ENCODE results near the gene MYO10. TPM values are rescaled to one million over a fixed set of nuclear protein-coding genes. Genes with fewer than 3 reads are reported as not detected.

MYO10 gene
- total RNA-seq, 2 donors from 2014 or later: 24.7 to 77.0 TPM

DNA sequence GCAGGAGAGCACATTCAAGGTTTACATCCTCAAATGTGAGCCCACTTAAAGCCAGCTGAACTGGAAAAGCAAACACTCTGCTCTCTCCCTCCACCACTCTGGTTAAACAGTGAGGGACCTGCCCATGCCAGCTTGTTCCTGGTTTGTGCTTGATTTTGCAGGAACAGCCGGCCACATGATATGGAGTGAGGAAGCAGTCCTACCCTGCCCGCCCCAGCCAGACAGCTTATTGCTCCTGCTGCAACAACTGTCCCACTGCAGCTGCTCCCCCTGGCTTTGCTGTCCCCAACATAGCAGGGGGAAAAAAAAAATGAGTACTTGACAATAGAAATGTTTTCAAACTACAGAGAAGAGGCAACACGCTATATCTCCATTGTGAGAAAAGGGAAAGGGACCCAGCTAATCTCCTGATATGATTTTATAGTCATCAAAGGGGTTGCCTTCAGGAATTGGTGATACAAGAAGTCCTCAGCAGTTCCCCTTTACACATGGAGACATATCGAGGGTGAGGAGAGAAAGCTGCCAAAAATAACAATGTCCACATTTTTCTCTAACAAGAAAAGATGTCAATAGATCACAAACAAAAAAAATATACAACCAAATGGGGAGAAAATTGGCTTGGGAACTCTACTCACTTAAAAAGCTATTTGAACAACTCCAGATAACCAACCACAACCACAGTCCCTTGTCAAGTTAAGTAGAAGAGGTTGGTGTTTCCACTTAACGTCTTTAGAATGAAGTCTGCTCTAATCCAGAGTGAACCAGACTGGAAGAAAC, 4.6 kb downstream of the MYO10 start:
- peak; percentile 84 for DNase-seq (ENCODE audit: low spot score)
- no peaks in the 10 kb centered on the region for H3K9me3 ChIP-seq
- intact Hi-C loops (cut with DNase I): no loop called here
- TF ChIP-seq POLR2AphosphoS5 (IDR thresholded peaks at IDR 0.05) (peak; percentile 72), POLR2A (IDR thresholded peaks at IDR 0.05) (no peak)
- TF ChIP-seq, protein P1, sequence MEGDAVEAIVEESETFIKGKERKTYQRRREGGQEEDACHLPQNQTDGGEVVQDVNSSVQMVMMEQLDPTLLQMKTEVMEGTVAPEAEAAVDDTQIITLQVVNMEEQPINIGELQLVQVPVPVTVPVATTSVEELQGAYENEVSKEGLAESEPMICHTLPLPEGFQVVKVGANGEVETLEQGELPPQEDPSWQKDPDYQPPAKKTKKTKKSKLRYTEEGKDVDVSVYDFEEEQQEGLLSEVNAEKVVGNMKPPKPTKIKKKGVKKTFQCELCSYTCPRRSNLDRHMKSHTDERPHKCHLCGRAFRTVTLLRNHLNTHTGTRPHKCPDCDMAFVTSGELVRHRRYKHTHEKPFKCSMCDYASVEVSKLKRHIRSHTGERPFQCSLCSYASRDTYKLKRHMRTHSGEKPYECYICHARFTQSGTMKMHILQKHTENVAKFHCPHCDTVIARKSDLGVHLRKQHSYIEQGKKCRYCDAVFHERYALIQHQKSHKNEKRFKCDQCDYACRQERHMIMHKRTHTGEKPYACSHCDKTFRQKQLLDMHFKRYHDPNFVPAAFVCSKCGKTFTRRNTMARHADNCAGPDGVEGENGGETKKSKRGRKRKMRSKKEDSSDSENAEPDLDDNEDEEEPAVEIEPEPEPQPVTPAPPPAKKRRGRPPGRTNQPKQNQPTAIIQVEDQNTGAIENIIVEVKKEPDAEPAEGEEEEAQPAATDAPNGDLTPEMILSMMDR (IDR thresholded peaks at IDR 0.05): peak in 3 of 4 experiments; percentile 18 to 27 (median 20)
- H3K27ac ChIP-seq: peak overlapping the region in 1 of 2 donors; percentile 32
- 42% methylated on average over 5 of the region's 5 CpGs for WGBS
- H3K27me3 ChIP-seq (replicated peaks; ENCODE audit: insufficient read depth): no peaks in the 10 kb centered on the region
- no peak overlapping the region for H3K4me3 ChIP-seq
- no peaks in the 10 kb centered on the region for H3K36me3 ChIP-seq
- no peaks in the 10 kb centered on the region for H3K4me1 ChIP-seq (replicated peaks)

DNA sequence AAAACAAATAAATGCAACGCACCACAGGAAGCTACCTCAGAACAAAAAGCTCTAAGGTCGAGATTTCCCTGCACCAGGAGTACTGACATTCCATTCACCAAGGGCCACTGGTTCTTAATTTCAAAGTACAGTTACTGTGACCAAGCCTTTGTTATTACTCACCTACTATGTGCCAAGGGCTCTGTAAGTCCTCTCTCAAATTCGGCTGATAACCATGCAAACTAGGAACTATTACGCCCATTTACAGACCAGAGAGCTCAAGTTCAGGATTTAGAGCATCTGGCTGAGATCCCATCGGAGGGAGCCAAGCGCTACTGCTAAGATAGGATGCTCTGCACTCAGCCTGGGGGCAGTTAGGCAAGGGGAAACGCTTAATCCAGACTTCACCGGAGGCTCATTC, 5.6 kb downstream of the MYO10 start:
- intact Hi-C loops (cut with DNase I): no loop called here
- H3K27ac ChIP-seq: peak overlapping the region in 1 of 2 donors; percentile 32

DNA sequence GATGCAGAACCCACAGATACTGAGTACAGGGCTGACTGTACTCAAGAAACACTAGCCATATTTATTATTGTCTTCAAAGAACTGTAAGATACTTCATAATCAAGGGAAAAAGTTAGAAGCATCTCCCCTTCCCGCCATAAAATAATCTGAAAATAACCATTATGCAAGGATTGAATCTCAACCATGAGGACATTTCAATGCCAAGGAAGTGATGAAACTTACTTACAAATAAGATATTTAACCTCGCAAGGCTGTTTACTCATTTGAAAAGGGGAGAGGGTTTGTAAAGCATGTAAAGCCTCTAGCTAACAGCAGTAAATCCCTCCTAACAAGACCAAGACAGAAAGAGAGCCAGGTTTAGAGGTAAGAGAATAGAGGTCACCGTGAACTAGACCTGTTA, 6.3 kb downstream of the MYO10 start:
- no peaks in the 10 kb centered on the region for H3K27me3 ChIP-seq (replicated peaks; ENCODE audit: insufficient read depth)
- intact Hi-C loops (cut with DNase I): no loop called here
- no peak for DNase-seq (ENCODE audit: low spot score)
- no peak overlapping the region for H3K27ac ChIP-seq
- H3K36me3 ChIP-seq: no peaks in the 10 kb centered on the region
- TF ChIP-seq POLR2AphosphoS5 (IDR thresholded peaks at IDR 0.05) (no peak), POLR2A (IDR thresholded peaks at IDR 0.05) (no peak)
- TF ChIP-seq, protein P1 (IDR thresholded peaks at IDR 0.05): no peak
- 80% methylated on average over 3 of the region's 3 CpGs for WGBS
- H3K4me3 ChIP-seq: no peak overlapping the region
- H3K9me3 ChIP-seq: no peaks in the 10 kb centered on the region
- no peaks in the 10 kb centered on the region for H3K4me1 ChIP-seq (replicated peaks)

More for the DNA sequence above, 5.6 kb downstream of the MYO10 start:
- Histone ChIP-seq H3K9me3 (no peaks in the 10 kb centered on the region), H3K4me3 (no peak overlapping the region), H3K36me3 (no peaks in the 10 kb centered on the region), H3K4me1 (replicated peaks) (no peaks in the 10 kb centered on the region), H3K27me3 (replicated peaks; ENCODE audit: insufficient read depth) (no peaks in the 10 kb centered on the region)
- TF ChIP-seq POLR2A (IDR thresholded peaks at IDR 0.05) (no peak), POLR2AphosphoS5 (IDR thresholded peaks at IDR 0.05) (no peak)
- TF ChIP-seq, protein P1 (IDR thresholded peaks at IDR 0.05): no peak
- DNase-seq (ENCODE audit: low spot score): no peak
- 72% methylated on average over 8 of the region's 8 CpGs for WGBS

DNA sequence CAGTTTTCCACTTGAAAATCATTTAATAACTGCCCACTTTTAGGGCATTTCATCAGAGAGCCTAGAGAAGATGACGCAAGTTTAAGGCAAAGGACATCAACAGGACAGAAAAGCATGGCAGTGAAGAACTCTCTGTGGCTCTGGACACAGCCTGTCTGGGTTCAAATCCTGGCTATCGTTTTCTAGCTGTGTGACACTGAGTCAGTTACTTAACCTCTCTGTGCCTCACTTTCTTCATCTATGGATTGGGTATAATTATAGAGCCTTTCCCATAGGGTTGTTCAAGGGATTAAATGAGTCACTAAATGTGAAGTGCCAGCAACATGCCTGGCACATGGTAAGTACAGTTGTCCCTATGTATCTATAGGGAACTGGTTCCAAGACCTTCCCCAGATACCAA, 6.7 kb downstream of the MYO10 start:
- DNase-seq (ENCODE audit: low spot score): no peak
- H3K4me3 ChIP-seq: no peak overlapping the region
- no peaks in the 10 kb centered on the region for H3K4me1 ChIP-seq (replicated peaks)
- no peaks in the 10 kb centered on the region for H3K9me3 ChIP-seq
- intact Hi-C loops (cut with DNase I): no loop called here
- H3K36me3 ChIP-seq: no peaks in the 10 kb centered on the region
- no peak overlapping the region for H3K27ac ChIP-seq
- no peaks in the 10 kb centered on the region for H3K27me3 ChIP-seq (replicated peaks; ENCODE audit: insufficient read depth)
- TF ChIP-seq POLR2A (IDR thresholded peaks at IDR 0.05) (no peak), POLR2AphosphoS5 (IDR thresholded peaks at IDR 0.05) (no peak)
- TF ChIP-seq, protein P1 (IDR thresholded peaks at IDR 0.05): no peak
- WGBS: 95% methylated on average over 2 of the region's 2 CpGs

DNA sequence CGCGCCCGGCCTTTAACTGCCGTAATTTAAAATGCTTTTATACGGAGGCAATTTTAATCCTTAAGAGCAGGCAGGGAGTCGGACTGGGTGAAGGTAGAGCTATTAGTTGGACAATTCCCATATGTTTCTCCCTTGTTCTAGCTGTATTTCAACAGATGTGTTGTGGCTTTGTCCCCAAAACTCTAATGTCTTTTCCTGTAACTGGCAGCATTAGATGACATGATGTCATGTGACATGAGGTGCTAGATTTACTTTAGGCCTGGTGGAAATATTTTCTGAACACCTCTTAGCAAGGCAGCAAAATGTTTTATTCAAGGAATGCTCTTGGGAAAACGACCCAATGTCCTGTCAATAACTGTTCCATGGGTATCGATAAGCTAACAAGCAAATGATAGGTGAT, 8.5 kb downstream of the MYO10 start:
- intact Hi-C loops (cut with DNase I): no loop called here
- DNase-seq (ENCODE audit: low spot score): no peak
- Histone ChIP-seq H3K27ac (no peak overlapping the region), H3K4me1 (replicated peaks) (no peaks in the 10 kb centered on the region), H3K4me3 (no peak overlapping the region), H3K27me3 (replicated peaks; ENCODE audit: insufficient read depth) (no peaks in the 10 kb centered on the region), H3K36me3 (no peaks in the 10 kb centered on the region), H3K9me3 (no peaks in the 10 kb centered on the region)
- WGBS: 94% methylated on average over 8 of the region's 8 CpGs
- TF ChIP-seq, protein P1 (IDR thresholded peaks at IDR 0.05): no peak
- TF ChIP-seq POLR2AphosphoS5 (IDR thresholded peaks at IDR 0.05): no peak
- no peak for TF ChIP-seq POLR2A (IDR thresholded peaks at IDR 0.05)
